H9 (cell line): ENCODE results near the gene CHST8. TPM values are rescaled to one million over a fixed set of nuclear protein-coding genes. Genes with fewer than 3 reads are reported as not detected.

ENCODE experiments used
- DNase-seq: peaks from one replicate; pipeline ENCODE4 v3.0.0-alpha.2; 2017
- H2AFZ ChIP-seq: one replicate; pipeline ENCODE4 v1.6.1; 2013; ENCODE audit warnings: mild to moderate bottlenecking, low read length, control low read depth, moderate library complexity
- H2AK5ac ChIP-seq: 2 replicates; pipeline ENCODE4 v1.6.1; 2013; ENCODE audit warnings: low read length, control low read depth, mixed read lengths; ENCODE audit not compliant: insufficient read length
- H2BK120ac ChIP-seq: one replicate; pipeline ENCODE4 v1.6.1; 2013; ENCODE audit warnings: low read depth, mild to moderate bottlenecking, low read length, control low read depth, inconsistent platforms; ENCODE audit not compliant: poor library complexity, severe bottlenecking
- H2BK12ac ChIP-seq: 2 replicates; pipeline ENCODE4 v1.6.1; 2013; ENCODE audit warnings: low read length, control low read depth, mixed read lengths, low read depth; ENCODE audit not compliant: insufficient read length
- H2BK15ac ChIP-seq: 2 replicates; pipeline ENCODE4 v1.6.1; 2013; ENCODE audit warnings: low read depth, low read length, control low read depth
- H2BK20ac ChIP-seq: one replicate; pipeline ENCODE4 v1.6.1; 2013; ENCODE audit warnings: low read depth, mild to moderate bottlenecking, low read length, control low read depth, inconsistent platforms; ENCODE audit not compliant: poor library complexity, severe bottlenecking
- H2BK5ac ChIP-seq: 2 replicates; pipeline ENCODE4 v1.6.1; 2013; ENCODE audit warnings: low read length, control low read depth, mixed read lengths; ENCODE audit not compliant: insufficient read length
- H3K14ac ChIP-seq: 2 replicates; pipeline ENCODE4 v1.6.1; 2013; ENCODE audit warnings: low read length, control low read depth; ENCODE audit not compliant: insufficient read depth
- H3K18ac ChIP-seq: 2 replicates; pipeline ENCODE4 v1.6.1; 2013; ENCODE audit warnings: low read depth, mild to moderate bottlenecking, mixed read lengths, low read length, control low read depth; ENCODE audit not compliant: insufficient read length
- H3K23ac ChIP-seq: 2 replicates; pipeline ENCODE4 v1.6.1; 2013; ENCODE audit warnings: low read length, control low read depth, mixed read lengths, low read depth; ENCODE audit not compliant: insufficient read length
- H3K23me2 ChIP-seq: 2 replicates; pipeline ENCODE4 v1.6.1; 2013; ENCODE audit warnings: low read depth, mild to moderate bottlenecking, mixed read lengths, low read length, control low read depth; ENCODE audit not compliant: insufficient read length, poor library complexity, severe bottlenecking
- H3K27ac ChIP-seq: 2 replicates; pipeline ENCODE4 v1.5.1; 2013; ENCODE audit warnings: low read length, control low read depth, mixed read lengths, low read depth; ENCODE audit not compliant: insufficient read length
- H3K27me3 ChIP-seq: 2 replicates; pipeline ENCODE4 v1.6.1; 2013; ENCODE audit warnings: low read length, control low read depth, inconsistent platforms; ENCODE audit not compliant: insufficient read depth
- H3K4ac ChIP-seq: 2 replicates; pipeline ENCODE4 v1.6.1; 2013; ENCODE audit warnings: low read depth, mild to moderate bottlenecking, control low read depth, inconsistent platforms, low read length, moderate library complexity
- H3K4me1 ChIP-seq: 2 replicates; pipeline ENCODE4 v1.6.1; 2013; ENCODE audit warnings: low read length, control low read depth, inconsistent platforms; ENCODE audit not compliant: insufficient read depth
- H3K4me2 ChIP-seq: 2 replicates; pipeline ENCODE4 v1.6.1; 2013; ENCODE audit warnings: low read length, control low read depth, mixed read lengths; ENCODE audit not compliant: insufficient read length, insufficient read depth
- H3K56ac ChIP-seq: 2 replicates; pipeline ENCODE4 v1.6.1; 2013; ENCODE audit warnings: low read depth, mild to moderate bottlenecking, mixed read lengths, low read length, control low read depth; ENCODE audit not compliant: insufficient read length
- H3K79me1 ChIP-seq: 2 replicates; pipeline ENCODE4 v1.6.1; 2013; ENCODE audit warnings: low read depth, mild to moderate bottlenecking, moderate library complexity, low read length, control low read depth, inconsistent platforms; ENCODE audit not compliant: insufficient read depth, poor library complexity, severe bottlenecking
- H3K79me2 ChIP-seq: 2 replicates; pipeline ENCODE4 v1.6.1; 2013; ENCODE audit warnings: low read length, control low read depth, inconsistent platforms; ENCODE audit not compliant: insufficient read depth
- H3K9ac ChIP-seq: 2 replicates; pipeline ENCODE4 v1.6.1; 2013; ENCODE audit warnings: low read length, control low read depth, mixed read lengths; ENCODE audit not compliant: insufficient read length; ENCODE audit errors: extremely low read depth
- H3K9me3 ChIP-seq: one replicate; pipeline ENCODE4 v1.6.1; 2013; ENCODE audit warnings: low read depth, low read length, inconsistent platforms; ENCODE audit not compliant: control insufficient read depth
- H3T11ph ChIP-seq: one replicate; pipeline ENCODE4 v1.6.1; 2013; ENCODE audit warnings: mild to moderate bottlenecking, low read length, control low read depth, inconsistent platforms
- H4K20me1 ChIP-seq: one replicate; pipeline ENCODE4 v1.6.1; 2013; ENCODE audit not compliant: control insufficient read depth, insufficient read length, insufficient read depth
- H4K5ac ChIP-seq: 2 replicates; pipeline ENCODE4 v1.6.1; 2013; ENCODE audit warnings: low read depth, mild to moderate bottlenecking, mixed read lengths, low read length, control low read depth; ENCODE audit not compliant: insufficient read length
- H4K8ac ChIP-seq: replicated peaks from 2 replicates; pipeline ENCODE4 v1.6.1; 2013; ENCODE audit warnings: low read length, control low read depth, mixed read lengths, low read depth; ENCODE audit not compliant: insufficient read length
- H4K91ac ChIP-seq: 2 replicates; pipeline ENCODE4 v1.6.1; 2013; ENCODE audit warnings: low read depth, mild to moderate bottlenecking, moderate library complexity, mixed read lengths, low read length, control low read depth; ENCODE audit not compliant: insufficient read length
- H3K27ac Mint-ChIP-seq, 3 experiments: 2 replicates in 2 of 3; 3 replicates in 1 of 3; pipeline ENCODE4 v1.8.0; 2020 to 2021; ENCODE audit warnings: mixed read lengths in 3 of 3, mild to moderate bottlenecking in 1 of 3, moderate library complexity in 1 of 3
- H3K27me3 Mint-ChIP-seq: 2 replicates; pipeline ENCODE4 v1.8.0; 2021; ENCODE audit warnings: low read depth, mild to moderate bottlenecking, moderate library complexity, mixed read lengths
- H3K36me3 Mint-ChIP-seq, 3 experiments: 2 replicates in 2 of 3; 3 replicates in 1 of 3; pipeline ENCODE4 v1.8.0; 2020 to 2021; ENCODE audit warnings: low read depth in 3 of 3, mixed read lengths in 3 of 3; ENCODE audit not compliant: insufficient read depth in 1 of 3
- H3K4me1 Mint-ChIP-seq, 2 experiments: 2 replicates each; pipeline ENCODE4 v1.8.0; 2020; ENCODE audit warnings: mixed read lengths in 2 of 2
- H3K4me3 Mint-ChIP-seq, 2 experiments: 2 replicates in 1 of 2; 3 replicates in 1 of 2; pipeline ENCODE4 v1.8.0; 2020 to 2021; ENCODE audit warnings: mild to moderate bottlenecking in 2 of 2, mixed read lengths in 2 of 2, moderate library complexity in 1 of 2
- H3K9me3 Mint-ChIP-seq, 2 experiments: 2 replicates in 1 of 2; 3 replicates in 1 of 2; pipeline ENCODE4 v1.8.0; 2020; ENCODE audit warnings: mild to moderate bottlenecking in 2 of 2, mixed read lengths in 2 of 2, moderate library complexity in 1 of 2
- CTCF ChIP-seq: fragments of 200-600 bp; sonication (generic); conservative IDR thresholded peaks from 3 replicates; pipeline ENCODE4 v1.8.0; 2021; ENCODE audit warnings: antibody characterized with exemption, mild to moderate bottlenecking
- WGBS: extraction: QIAGEN DNeasy Blood & Tissue Kit; methylation state at CpG from one replicate; pipeline ENCODE4 v1.1.7; 2013; ENCODE audit warnings: missing lambda C conversion rate, low lambda C conversion rate, mixed read lengths; ENCODE audit not compliant: insufficient read length; ENCODE audit errors: extremely low coverage; 5-methylcytosine and 5-hydroxymethylcytosine counted together
- total RNA-seq: library from RNA; stranded (reverse); gene quantifications from 2 replicates; pipeline ENCODE4 v1.2.1, GENCODE V29; 2021

Gene CHST8
- total RNA-seq, 1 experiment from 2014 or later = 5.1 TPM

DNA sequence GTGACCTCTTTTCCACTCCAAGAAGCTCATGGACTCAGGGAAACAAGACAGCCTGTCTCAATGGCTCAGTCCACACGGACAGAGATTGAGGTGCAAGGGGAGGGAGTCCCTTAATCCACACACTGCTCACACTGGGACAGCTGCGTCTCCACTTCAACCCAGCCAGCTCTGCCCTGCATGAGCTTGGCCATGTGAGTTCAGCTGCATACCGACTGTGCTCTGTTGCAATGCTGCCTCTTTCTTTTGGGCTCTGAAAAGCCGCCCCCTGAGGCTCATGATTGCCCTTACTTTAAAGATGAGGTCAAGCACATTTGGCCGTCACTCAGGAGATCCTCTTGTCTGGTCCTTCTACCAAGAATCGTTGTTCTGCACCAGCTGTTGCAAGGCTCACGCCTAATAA, 110.1 kb downstream of the CHST8 start:
- Histone ChIP-seq H3K79me2 (no peaks in the 10 kb centered on the region), H3K14ac (no peak overlapping the region; the same call in 1 of the 2 replicates), H2BK12ac (no peak overlapping the region), H4K20me1 (no peaks in the 10 kb centered on the region), H4K8ac (no peak overlapping the region), H4K5ac (no peak overlapping the region), H3K4ac (no peak overlapping the region), H3K9ac (no peak overlapping the region), H2BK120ac (no peak overlapping the region), H3K18ac (no peak overlapping the region), H2BK20ac (no peak overlapping the region), H3K9me3 (no peaks in the 10 kb centered on the region), H3K23me2 (no peaks in the 10 kb centered on the region), H3K79me1 (no peaks in the 10 kb centered on the region), H2BK15ac (no peak overlapping the region), H2AK5ac (no peak overlapping the region), H2AFZ (no peak overlapping the region), H2BK5ac (no peak overlapping the region), H3K27me3 (no peaks in the 10 kb centered on the region), H3T11ph (no peak overlapping the region), H4K91ac (no peak overlapping the region), H3K56ac (no peak overlapping the region), H3K27ac (no peak overlapping the region), H3K23ac (no peak overlapping the region), H3K4me1 (0 out of 2 replicates have a peak, but pooled peaks cover 2% of the 10 kb centered on the region), H3K4me2 (no peak overlapping the region)
- Mint-ChIP-seq H3K9me3 (peaks cover 10 to 18% of the 10 kb centered on the region in 2 experiments; a peak in 4 of 5 replicates), H3K27ac (no peak overlapping the region; a peak in 1 of 7 replicates), H3K36me3 (peaks cover 0 to 26% (median 0%) of the 10 kb centered on the region in 3 experiments; a peak in 3 of 7 replicates), H3K4me1 (peaks cover 6 to 8% of the 10 kb centered on the region in 2 experiments; a peak in 2 of 4 replicates), H3K4me3 (no peak overlapping the region), H3K27me3 (peaks cover 11% of the 10 kb centered on the region; the same call in 1 of the 2 replicates)
- no peak for TF ChIP-seq CTCF
- DNase-seq = no peak
- no CpG with 5 or more reads among the region's 7 CpGs for WGBS
